Measurements from ENCODE around the gene STARD13. TPM values are rescaled to one million over a fixed set of nuclear protein-coding genes. Genes with fewer than 3 reads are reported as not detected.

The STARD13 gene
- polyA plus RNA-seq, 1 donor (not counting 4 experiments of a cell fraction or from before 2014, with no cell fraction given), result 11.9 TPM

GRCh38 chr13:33249894-33250293 lies 35.7 kb downstream of the STARD13 start:
- Histone ChIP-seq H3K36me3 (ENCODE audit: control insufficient read depth in 2 of 2, extremely low read depth in 1 of 2, insufficient read depth in 2 of 2, low read length in 2 of 2) (peaks cover 0 to 6% of the 10 kb centered on the region in 2 experiments), H3K79me2 (ENCODE audit: control insufficient read depth, insufficient read depth, low read length) (peaks cover 61% of the 10 kb centered on the region), H3K9ac (ENCODE audit: control insufficient read depth, extremely low read depth, insufficient read depth, low read length) (no peak overlapping the region), H3K4me1 (ENCODE audit: control insufficient read depth, extremely low read depth, insufficient read depth, low read length) (peaks cover 24% of the 10 kb centered on the region), H3K27ac (ENCODE audit: control insufficient read depth, insufficient read depth, low read length) (no peak overlapping the region), H3K4me3 (ENCODE audit: control insufficient read depth in 2 of 3, extremely low read depth in 1 of 3, insufficient read depth in 2 of 3, low read depth in 1 of 3, low read length in 3 of 3) (no peak overlapping the region), H3K9me3 (ENCODE audit: control insufficient read depth, low read depth, low read length) (no peaks in the 10 kb centered on the region), H3K4me2 (ENCODE audit: control insufficient read depth, extremely low read depth, insufficient read depth, low read depth, low read length) (no peak overlapping the region), H4K20me1 (ENCODE audit: control insufficient read depth, extremely low read depth, insufficient read depth, low read length) (no peaks in the 10 kb centered on the region), H3K27me3 (ENCODE audit: control insufficient read depth, extremely low read depth, insufficient read depth, low read length) (no peaks in the 10 kb centered on the region), H2AFZ (ENCODE audit: control insufficient read depth, low read length) (no peak overlapping the region), H3K9me1 (ENCODE audit: control insufficient read depth, extremely low read depth, insufficient read depth, low read length) (no peaks in the 10 kb centered on the region)
- FAIRE-seq, result no peak
- dilution Hi-C loops (cut with MboI; ENCODE audit: extremely low pct_ligation_motif_present, low sequenced_read_pairs), result no loop called here
- TF ChIP-seq EZH2 (IDR thresholded peaks at IDR 0.05; ENCODE audit: low read length), result no peak
- TF ChIP-seq CTCF (optimal IDR thresholded peaks at IDR 0.05 in 1 of 3, IDR thresholded peaks at IDR 0.05 in 1 of 3, conservative IDR thresholded peaks at IDR 0.05 in 1 of 3; ENCODE audit: extremely low read depth in 1 of 3, insufficient read depth in 2 of 3, low read length in 3 of 3), result no peak
- DNase-seq (ENCODE audit: low read depth, low spot score), result no peak

- no peaks in the 10 kb centered on the region for H4K20me1 ChIP-seq (ENCODE audit: control insufficient read depth, extremely low read depth, insufficient read depth, low read length)
- dilution Hi-C loops (cut with MboI; ENCODE audit: extremely low pct_ligation_motif_present, low sequenced_read_pairs), result no loop called here
Observed at GRCh38 chr13:33249066-33249465, 36.5 kb downstream of the STARD13 start.

More at GRCh38 chr13:33249066-33249465, 36.5 kb downstream of the STARD13 start:
- FAIRE-seq, result no peak
- Histone ChIP-seq H3K4me3 (ENCODE audit: control insufficient read depth in 2 of 3, extremely low read depth in 1 of 3, insufficient read depth in 2 of 3, low read depth in 1 of 3, low read length in 3 of 3) (no peak overlapping the region), H3K4me1 (ENCODE audit: control insufficient read depth, extremely low read depth, insufficient read depth, low read length) (peaks cover 24% of the 10 kb centered on the region), H3K9ac (ENCODE audit: control insufficient read depth, extremely low read depth, insufficient read depth, low read length) (no peak overlapping the region), H3K4me2 (ENCODE audit: control insufficient read depth, extremely low read depth, insufficient read depth, low read depth, low read length) (no peak overlapping the region), H3K27ac (ENCODE audit: control insufficient read depth, insufficient read depth, low read length) (no peak overlapping the region), H2AFZ (ENCODE audit: control insufficient read depth, low read length) (no peak overlapping the region), H3K9me1 (ENCODE audit: control insufficient read depth, extremely low read depth, insufficient read depth, low read length) (no peaks in the 10 kb centered on the region), H3K79me2 (ENCODE audit: control insufficient read depth, insufficient read depth, low read length) (peaks cover 56% of the 10 kb centered on the region), H3K27me3 (ENCODE audit: control insufficient read depth, extremely low read depth, insufficient read depth, low read length) (no peaks in the 10 kb centered on the region), H3K9me3 (ENCODE audit: control insufficient read depth, low read depth, low read length) (no peaks in the 10 kb centered on the region), H3K36me3 (ENCODE audit: control insufficient read depth in 2 of 2, extremely low read depth in 1 of 2, insufficient read depth in 2 of 2, low read length in 2 of 2) (peaks cover 0 to 6% of the 10 kb centered on the region in 2 experiments)
- DNase-seq (ENCODE audit: low read depth, low spot score), result no peak
- no peak for TF ChIP-seq CTCF (optimal IDR thresholded peaks at IDR 0.05 in 1 of 3, IDR thresholded peaks at IDR 0.05 in 1 of 3, conservative IDR thresholded peaks at IDR 0.05 in 1 of 3; ENCODE audit: extremely low read depth in 1 of 3, insufficient read depth in 2 of 3, low read length in 3 of 3)
- no peak for TF ChIP-seq EZH2 (IDR thresholded peaks at IDR 0.05; ENCODE audit: low read length)
